ENCODE data around the gene LYZL2.
"Not testable (repeated sequence)": the region's sequence is repeated elsewhere in the genome, so short reads cannot be mapped to it uniquely, and the experiment has no call there.

Gene LYZL2

GRCh38 chr10:30647089-30647488 lies 17.5 kb upstream of the LYZL2 start:
- no peaks in the 10 kb centered on the region for H3K36me3 Mint-ChIP-seq (ENCODE audit: low read depth)
- H3K27ac Mint-ChIP-seq: no peak overlapping the region
- H3K4me1 Mint-ChIP-seq: peaks cover 39% of the 10 kb centered on the region
- H3K9me3 Mint-ChIP-seq: no peaks in the 10 kb centered on the region
- peaks cover 31% of the 10 kb centered on the region for H3K27me3 Mint-ChIP-seq (ENCODE audit: low read depth, poor library complexity)
- DNase-seq: no peak
- H3K4me3 Mint-ChIP-seq: no peak overlapping the region
- TF ChIP-seq, protein P1, sequence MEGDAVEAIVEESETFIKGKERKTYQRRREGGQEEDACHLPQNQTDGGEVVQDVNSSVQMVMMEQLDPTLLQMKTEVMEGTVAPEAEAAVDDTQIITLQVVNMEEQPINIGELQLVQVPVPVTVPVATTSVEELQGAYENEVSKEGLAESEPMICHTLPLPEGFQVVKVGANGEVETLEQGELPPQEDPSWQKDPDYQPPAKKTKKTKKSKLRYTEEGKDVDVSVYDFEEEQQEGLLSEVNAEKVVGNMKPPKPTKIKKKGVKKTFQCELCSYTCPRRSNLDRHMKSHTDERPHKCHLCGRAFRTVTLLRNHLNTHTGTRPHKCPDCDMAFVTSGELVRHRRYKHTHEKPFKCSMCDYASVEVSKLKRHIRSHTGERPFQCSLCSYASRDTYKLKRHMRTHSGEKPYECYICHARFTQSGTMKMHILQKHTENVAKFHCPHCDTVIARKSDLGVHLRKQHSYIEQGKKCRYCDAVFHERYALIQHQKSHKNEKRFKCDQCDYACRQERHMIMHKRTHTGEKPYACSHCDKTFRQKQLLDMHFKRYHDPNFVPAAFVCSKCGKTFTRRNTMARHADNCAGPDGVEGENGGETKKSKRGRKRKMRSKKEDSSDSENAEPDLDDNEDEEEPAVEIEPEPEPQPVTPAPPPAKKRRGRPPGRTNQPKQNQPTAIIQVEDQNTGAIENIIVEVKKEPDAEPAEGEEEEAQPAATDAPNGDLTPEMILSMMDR (IDR thresholded peaks at IDR 0.05): no peak

DNA sequence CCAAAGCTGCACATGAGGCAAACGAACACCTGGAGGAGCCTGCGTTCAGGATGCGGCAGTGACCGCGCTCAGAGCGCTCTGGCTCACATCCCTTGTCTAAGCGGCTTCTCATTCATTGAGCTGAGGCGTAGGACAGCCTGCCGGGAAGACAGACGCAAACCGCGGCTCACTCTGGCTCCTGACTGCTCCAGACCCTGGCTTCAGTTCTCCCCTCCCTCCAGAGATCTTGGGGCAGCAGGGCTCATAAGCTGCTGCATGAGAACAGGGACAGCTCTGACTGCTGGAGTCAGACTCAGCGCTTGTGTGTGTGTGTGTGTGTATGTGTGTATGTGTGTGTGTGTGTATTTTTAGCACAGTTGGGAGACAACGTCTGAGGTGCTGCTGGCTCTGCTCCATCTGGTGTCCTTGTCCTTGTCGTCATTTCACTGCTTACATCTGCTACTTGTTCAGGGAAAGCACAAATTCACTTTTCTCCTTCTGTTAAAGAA lies 15.8 kb upstream of the LYZL2 start:
- Mint-ChIP-seq H3K9me3 (no peaks in the 10 kb centered on the region), H3K36me3 (ENCODE audit: low read depth) (no peaks in the 10 kb centered on the region), H3K4me1 (peaks cover 44% of the 10 kb centered on the region), H3K4me3 (no peak overlapping the region), H3K27me3 (ENCODE audit: low read depth, poor library complexity) (peaks cover 31% of the 10 kb centered on the region), H3K27ac (no peak overlapping the region)
- DNase-seq: peak; percentile 30
- TF ChIP-seq, protein P1 (IDR thresholded peaks at IDR 0.05): no peak

- DNase-seq; H3K27ac Mint-ChIP-seq; H3K36me3 Mint-ChIP-seq (ENCODE audit: low read depth); H3K4me3 Mint-ChIP-seq; H3K9me3 Mint-ChIP-seq: not testable (repeated sequence)
- H3K27me3 Mint-ChIP-seq (ENCODE audit: low read depth, poor library complexity): peaks cover 31% of the 10 kb centered on the region
- H3K4me1 Mint-ChIP-seq: peaks cover 44% of the 10 kb centered on the region
Measured at GRCh38 chr10:30644408-30644861, 14.9 kb upstream of the LYZL2 start.

DNA sequence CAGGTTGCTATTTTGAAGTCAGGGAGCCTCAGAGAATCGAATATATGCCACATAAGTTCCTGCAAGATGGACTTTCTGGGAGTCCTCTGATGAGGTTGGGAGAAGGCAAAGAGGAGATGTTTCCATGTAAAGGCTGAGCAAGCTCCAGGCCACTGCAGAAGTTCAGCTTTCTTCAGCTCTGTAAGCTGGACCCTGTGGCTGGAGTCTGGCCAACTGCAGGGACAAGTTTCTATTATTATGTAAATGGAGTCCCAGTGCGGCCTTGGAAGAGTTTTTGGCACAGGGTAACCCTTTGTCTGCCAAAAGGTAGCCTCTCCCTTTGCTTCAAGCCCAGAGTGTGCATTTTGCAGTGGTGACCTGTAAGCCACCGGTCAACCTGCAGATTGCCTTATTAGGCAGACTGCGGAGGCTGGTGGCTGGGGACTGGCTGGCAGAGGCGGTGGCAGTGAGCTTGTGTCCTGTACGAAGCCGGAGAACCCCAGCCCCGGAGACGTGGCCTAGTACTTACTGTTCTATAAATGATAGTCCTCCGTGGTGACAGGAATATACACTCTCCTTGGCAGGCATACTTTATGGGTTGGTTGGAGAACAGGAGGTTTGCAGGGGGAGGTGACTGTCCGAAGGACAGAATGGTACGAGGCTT lies 14.1 kb upstream of the LYZL2 start:
- H3K4me3 Mint-ChIP-seq: not testable (repeated sequence)

GRCh38 chr10:30642856-30643255 lies 13.3 kb upstream of the LYZL2 start:
- H3K4me1 Mint-ChIP-seq: peaks cover 44% of the 10 kb centered on the region
- H3K27ac Mint-ChIP-seq; DNase-seq; H3K4me3 Mint-ChIP-seq; H3K9me3 Mint-ChIP-seq; H3K36me3 Mint-ChIP-seq (ENCODE audit: low read depth): not testable (repeated sequence)
- H3K27me3 Mint-ChIP-seq (ENCODE audit: low read depth, poor library complexity): peaks cover 27% of the 10 kb centered on the region

More for the DNA sequence above, 14.1 kb upstream of the LYZL2 start:
- Mint-ChIP-seq H3K27me3 (ENCODE audit: low read depth, poor library complexity) (peaks cover 27% of the 10 kb centered on the region), H3K4me1 (peaks cover 44% of the 10 kb centered on the region)
- H3K36me3 Mint-ChIP-seq (ENCODE audit: low read depth); H3K9me3 Mint-ChIP-seq; DNase-seq; H3K27ac Mint-ChIP-seq: not testable (repeated sequence)

DNA sequence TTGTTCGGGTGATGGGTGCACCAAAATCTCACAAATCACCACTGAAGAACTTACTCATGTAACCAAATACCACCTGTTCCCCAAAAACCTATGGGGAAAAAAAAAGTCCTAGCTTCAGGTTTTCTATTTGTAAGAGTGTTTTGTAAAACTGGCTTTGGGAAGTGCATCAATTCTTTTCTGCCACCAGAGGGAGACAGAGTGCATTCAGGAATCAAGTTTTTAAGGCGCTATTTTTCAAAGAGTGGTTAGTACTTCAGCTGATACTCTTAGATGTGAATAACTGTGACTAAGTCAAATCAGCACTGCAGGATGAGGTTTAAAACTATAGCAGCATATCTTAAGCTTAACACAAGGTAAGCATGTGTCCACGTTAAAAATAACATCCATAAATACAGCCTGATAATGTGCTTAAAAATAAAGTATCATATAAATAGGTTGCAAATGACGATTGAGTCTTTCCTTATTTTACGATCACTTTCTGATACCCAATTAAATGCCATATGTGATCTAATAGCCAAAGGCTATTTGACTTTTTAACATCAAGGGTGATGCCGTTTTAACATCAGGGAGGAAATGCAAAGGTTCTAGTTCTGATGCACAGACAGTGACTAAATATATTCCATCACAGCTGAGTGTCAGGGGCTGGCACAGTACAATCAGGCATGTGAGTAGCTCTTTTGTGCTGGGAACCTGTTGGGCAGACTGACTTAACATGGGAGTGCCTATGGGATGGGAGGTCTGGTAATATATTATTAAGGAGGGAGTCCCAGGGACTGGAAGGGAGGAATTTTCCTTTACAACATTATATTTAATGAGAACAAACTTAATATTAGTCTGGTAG lies 10.6 kb upstream of the LYZL2 start:
- TF ChIP-seq, protein P1 (IDR thresholded peaks at IDR 0.05): peak; percentile 87
- H3K4me1 Mint-ChIP-seq: peaks cover 28% of the 10 kb centered on the region
- DNase-seq: peak; percentile 12
- H3K27ac Mint-ChIP-seq: no peak overlapping the region
- peaks cover 21% of the 10 kb centered on the region for H3K27me3 Mint-ChIP-seq (ENCODE audit: low read depth, poor library complexity)
- H3K36me3 Mint-ChIP-seq (ENCODE audit: low read depth): no peaks in the 10 kb centered on the region
- H3K4me3 Mint-ChIP-seq: no peak overlapping the region
- no peaks in the 10 kb centered on the region for H3K9me3 Mint-ChIP-seq

DNA sequence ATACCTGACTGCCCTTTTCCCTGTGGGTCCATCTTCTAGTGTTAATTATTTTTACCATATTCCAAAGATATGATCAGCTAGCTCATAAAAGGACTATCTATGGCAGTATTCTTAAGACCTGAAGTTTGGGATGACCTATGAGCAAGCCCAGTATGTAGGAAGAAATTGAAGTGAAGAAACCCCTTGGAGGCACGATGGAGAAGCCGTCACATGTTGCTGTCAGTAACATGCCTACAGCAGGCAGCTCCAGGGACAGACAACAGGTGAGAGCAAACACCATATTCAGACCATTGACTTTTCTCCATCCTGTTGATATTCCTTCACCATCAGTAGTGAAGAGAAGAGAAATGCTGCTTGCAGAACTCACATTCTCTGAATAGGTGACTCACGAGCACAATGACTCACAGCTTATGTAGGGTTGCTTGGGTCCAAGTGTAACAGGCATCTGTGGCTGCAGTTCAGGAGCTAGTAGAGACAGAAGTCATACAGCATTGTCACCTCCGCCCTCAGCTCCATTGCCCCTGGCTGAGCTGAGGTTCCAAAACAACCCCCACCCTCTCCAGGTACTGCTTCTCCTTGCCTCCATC lies 8.4 kb upstream of the LYZL2 start:
- Mint-ChIP-seq H3K27me3 (ENCODE audit: low read depth, poor library complexity) (peaks cover 12% of the 10 kb centered on the region), H3K4me3 (no peak overlapping the region), H3K4me1 (peaks cover 10% of the 10 kb centered on the region), H3K36me3 (ENCODE audit: low read depth) (no peaks in the 10 kb centered on the region), H3K9me3 (no peaks in the 10 kb centered on the region), H3K27ac (no peak overlapping the region)
- TF ChIP-seq, protein P1 (IDR thresholded peaks at IDR 0.05): no peak
- no peak for DNase-seq
